ENCODE measurements around the gene INSC. TPM values are rescaled to one million over a fixed set of nuclear protein-coding genes. Genes with fewer than 3 reads are reported as not detected.

Gene INSC
- total and polyA plus RNA-seq, 2 of the 8 experiments (the other 6 are each of a cell fraction or from before 2014, with no cell fraction given): 0.58 to 0.59 TPM

DNA sequence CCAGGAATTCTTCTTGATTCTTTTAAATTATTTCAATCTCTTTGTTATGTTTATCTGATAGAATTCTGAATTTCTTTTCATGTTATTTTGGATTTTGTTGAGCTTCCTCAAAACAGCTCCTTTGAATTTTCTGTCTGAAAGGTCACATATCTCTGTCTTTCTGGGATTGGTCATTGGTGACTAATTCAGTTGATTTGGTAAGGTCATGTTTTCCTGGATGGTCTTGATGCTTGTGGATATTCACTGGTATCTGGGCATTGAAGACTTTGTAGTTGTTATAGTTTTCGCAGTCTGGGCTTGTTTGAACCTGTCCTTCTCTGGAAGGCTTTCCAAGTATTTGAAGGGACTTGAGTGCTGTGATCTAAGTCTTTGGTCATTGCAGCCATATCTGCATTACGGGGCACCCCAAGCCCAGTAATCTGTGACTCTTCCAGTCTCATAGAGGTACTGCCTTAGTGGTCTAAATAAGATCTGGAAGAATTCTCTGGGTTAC is 18.9 kb upstream of the INSC start:
- POLR2A ChIA-PET (ENCODE audit: partially characterized antibody): no interaction called here
- H3K56ac ChIP-seq (replicated peaks; ENCODE audit: insufficient read length, low read depth, low read length): no peak overlapping the region
- H3K9ac ChIP-seq (replicated peaks in 1 of 4; ENCODE audit: extremely low read depth in 1 of 4, low read depth in 3 of 4, low read length in 3 of 4): no peak overlapping the region
- H3K79me1 ChIP-seq (ENCODE audit: low read depth, low read length): no peaks in the 10 kb centered on the region
- no peak overlapping the region for H4K8ac ChIP-seq (ENCODE audit: extremely low read depth, insufficient read depth, low read length)
- no peaks in the 10 kb centered on the region; a peak in 1 of 7 replicates for H3K4me1 ChIP-seq (replicated peaks in 1 of 4; ENCODE audit: control insufficient read depth in 3 of 4, insufficient read depth in 4 of 4, low read length in 3 of 4)
- no peak overlapping the region for H2AK5ac ChIP-seq (ENCODE audit: low read depth, low read length)
- no peak overlapping the region for H3K14ac ChIP-seq (ENCODE audit: insufficient read length)
- H3K9me3 ChIP-seq (ENCODE audit: insufficient read depth in 2 of 2, low read depth in 1 of 2, low read length in 1 of 2): no peaks in the 10 kb centered on the region
- H4K5ac ChIP-seq (ENCODE audit: insufficient read length, low read depth, low read length): no peak overlapping the region
- no peak overlapping the region for H2BK5ac ChIP-seq (ENCODE audit: low read depth, low read length)
- no peak overlapping the region for H3K18ac ChIP-seq (ENCODE audit: extremely low read depth, low read length)
- no peaks in the 10 kb centered on the region; a peak in 1 of 7 replicates for H3K27me3 ChIP-seq (replicated peaks in 1 of 4; ENCODE audit: control insufficient read depth in 3 of 4, extremely low read depth in 1 of 4, insufficient read depth in 3 of 4, low read length in 3 of 4)
- no peaks in the 10 kb centered on the region for H4K20me1 ChIP-seq (replicated peaks in 1 of 2; ENCODE audit: control insufficient read depth in 1 of 2, insufficient read depth in 2 of 2, low read length in 2 of 2)
- H3K23ac ChIP-seq (ENCODE audit: insufficient read length): no peak overlapping the region
- H4K91ac ChIP-seq (replicated peaks; ENCODE audit: insufficient read length, low read length): no peak overlapping the region
- no peak overlapping the region for H3K4me2 ChIP-seq (ENCODE audit: insufficient read depth in 1 of 2, low read depth in 2 of 2, low read length in 2 of 2)
- no peak overlapping the region for H3K4ac ChIP-seq (replicated peaks; ENCODE audit: insufficient read length, low read depth, low read length)
- H3K79me2 ChIP-seq (ENCODE audit: control insufficient read depth in 1 of 2, insufficient read depth in 2 of 2, low read length in 2 of 2): no peaks in the 10 kb centered on the region
- WGBS, 2 experiments (ENCODE audit: extremely low coverage in 1 of 2, insufficient coverage in 1 of 2, insufficient read length in 1 of 2, insufficient replicate concordance in 2 of 2, low coverage in 1 of 2, low lambda C conversion rate in 2 of 2, missing lambda C conversion rate in 1 of 2): 97% methylated on average over 2 of the region's 2 CpGs; no CpG with 5 or more reads in 1 of the 2 experiments
- no peak overlapping the region for H2BK15ac ChIP-seq (ENCODE audit: low read length)
- no peak overlapping the region for H2BK120ac ChIP-seq (replicated peaks; ENCODE audit: low read depth, low read length)
- CTCF ChIA-PET (ENCODE audit: partially characterized antibody): interaction anchor here (0.6 to 13.8 kb wide), 9 partner anchors 9 to 187 kb away, joined by 3 to 177 read pairs (median 4); no protein-coding TSS in a partner anchor
- H2BK20ac ChIP-seq (ENCODE audit: low read length): no peak overlapping the region
- no peak for DNase-seq (ENCODE audit: low read depth in 1 of 2, low spot score in 2 of 2)
- H3K23me2 ChIP-seq (ENCODE audit: low read depth, low read length): no peaks in the 10 kb centered on the region
- no peak overlapping the region for H2AFZ ChIP-seq (ENCODE audit: low read length)
- no peak overlapping the region for H2BK12ac ChIP-seq (ENCODE audit: low read depth, low read length)
- H3K27ac ChIP-seq (ENCODE audit: low read depth, low read length): no peak overlapping the region
- FAIRE-seq: no peak
- H3K4me3 ChIP-seq (ENCODE audit: extremely low read depth in 1 of 4, insufficient read depth in 2 of 4, low read depth in 3 of 4, low read length in 4 of 4): no peak overlapping the region
- no peaks in the 10 kb centered on the region for H3K36me3 ChIP-seq (ENCODE audit: control insufficient read depth in 2 of 4, insufficient read depth in 4 of 4, low read length in 3 of 4)
- TF ChIP-seq TAF7 (optimal IDR thresholded peaks at IDR 0.05; ENCODE audit: borderline replicate concordance, low read depth, low read length) (no peak), TAF1 (IDR thresholded peaks at IDR 0.05; ENCODE audit: low read depth, low read length) (no peak), EP300 (IDR thresholded peaks at IDR 0.05; ENCODE audit: borderline replicate concordance in 1 of 2, low read depth in 2 of 2, low read length in 2 of 2) (no peak), ZNF274 (IDR thresholded peaks at IDR 0.05; ENCODE audit: borderline replicate concordance, extremely low read depth, low read length) (no peak), SAP30 (IDR thresholded peaks at IDR 0.05; ENCODE audit: insufficient read depth, insufficient replicate concordance, low read length) (no peak), RNF2 (IDR thresholded peaks at IDR 0.05; ENCODE audit: borderline replicate concordance, low read depth, low read length, missing control alignments, poor library complexity, severe bottlenecking) (no peak), KDM5A (IDR thresholded peaks at IDR 0.05; ENCODE audit: low read length) (no peak), BACH1 (IDR thresholded peaks at IDR 0.05; ENCODE audit: low read length) (no peak), CBX8 (IDR thresholded peaks at IDR 0.05; ENCODE audit: borderline replicate concordance, low read depth, low read length) (no peak), SP2 (IDR thresholded peaks at IDR 0.05; ENCODE audit: low read length) (no peak), CREB1 (IDR thresholded peaks at IDR 0.05) (no peak), ASH2L (IDR thresholded peaks at IDR 0.05; ENCODE audit: low read length) (no peak), BCL11A (IDR thresholded peaks at IDR 0.05; ENCODE audit: low read depth in 2 of 2, low read length in 2 of 2) (no peak), SIN3A (conservative IDR thresholded peaks at IDR 0.05 in 1 of 2, IDR thresholded peaks at IDR 0.05 in 1 of 2; ENCODE audit: low read depth in 1 of 2, low read length in 2 of 2) (no peak)
